GM12891 (cell line): ENCODE data around the gene PCK1.

Experiments used
- POLR2AphosphoS5 ChIP-seq: IDR thresholded peaks from 2 replicates; pipeline ENCODE4 v1.6.1; 2011; ENCODE audit warnings: low read depth, low read length, control low read depth
- TAF1 ChIP-seq: IDR thresholded peaks from 2 replicates; pipeline ENCODE4 v1.6.1; 2011; ENCODE audit warnings: low read depth, low read length, control low read depth

- TF ChIP-seq POLR2AphosphoS5, result no peak
- no peak for TF ChIP-seq TAF1
Observed at GRCh38 chr20:57587989-57588377, 27.1 kb downstream of the PCK1 start.
